K562 (cell line): ENCODE measurements around the gene LCLAT1.
"Not testable (repeated sequence)": the region's sequence is repeated elsewhere in the genome, so short reads cannot be mapped to it uniquely, and the experiment has no call there.

ENCODE experiments used
- CTCF ChIP-seq, 3 experiments: IDR thresholded peaks in 2 of 3; conservative IDR thresholded peaks in 1 of 3; 2 replicates each; pipeline ENCODE4 v1.5.1; 2011 to 2012; ENCODE audit warnings: low read length in 3 of 3, mild to moderate bottlenecking in 3 of 3, control low read depth in 2 of 3, improper control_type of control experiment in 1 of 3, inconsistent platforms in 1 of 3, low read depth in 1 of 3, mixed read lengths in 1 of 3, moderate library complexity in 1 of 3; ENCODE audit not compliant: insufficient read depth in 2 of 3
- GTF3C2 ChIP-seq: IDR thresholded peaks from 3 replicates; pipeline ENCODE4 v1.6.1; 2011; ENCODE audit warnings: borderline replicate concordance, mild to moderate bottlenecking, moderate library complexity; ENCODE audit not compliant: insufficient read length; ENCODE audit errors: extremely low read depth
- MAZ ChIP-seq, 2 experiments: fragments of 450-650 bp in 1 of 2; sonication (generic) in 1 of 2; formaldehyde crosslinking; IDR thresholded peaks in 1 of 2; conservative IDR thresholded peaks in 1 of 2; 2 replicates each; pipeline versions ENCODE4 v1.4.0 to v1.5.0; 2020; ENCODE audit warnings: mild to moderate bottlenecking in 1 of 2, missing genetic modification reagents in 1 of 2
- POLR2A ChIP-seq: fragments of 450-650 bp; conservative IDR thresholded peaks from 2 replicates; pipeline ENCODE4 v1.6.1; 2016
- REST ChIP-seq, 2 experiments: fragments of 450-650 bp; formaldehyde crosslinking in 1 of 2; IDR thresholded peaks; 2 replicates each; pipeline versions ENCODE4 v1.4.0 to v1.6.1; 2014 to 2020; ENCODE audit warnings: mild to moderate bottlenecking in 2 of 2, borderline replicate concordance in 1 of 2, low read depth in 1 of 2
- SP2 ChIP-seq: IDR thresholded peaks from 2 replicates; pipeline ENCODE4 v1.6.1; 2011; ENCODE audit warnings: mild to moderate bottlenecking, low read depth, low read length, moderate library complexity; ENCODE audit not compliant: poor library complexity, severe bottlenecking; ENCODE audit errors: extremely low read depth
- ZBTB40 ChIP-seq, 2 experiments: fragments of 450-650 bp in 1 of 2; sonication (generic) in 1 of 2; formaldehyde crosslinking in 1 of 2; IDR thresholded peaks; 2 replicates each; pipeline versions ENCODE4 v1.7.1 to v1.9.0; 2016 to 2022; ENCODE audit warnings: inconsistent platforms in 1 of 2, mild to moderate bottlenecking in 1 of 2, missing genetic modification reagents in 1 of 2

- TF ChIP-seq GTF3C2; REST (IDR thresholded peaks at IDR 0.05; ENCODE audit: borderline replicate concordance); REST (CRISPR knock-in tag; IDR thresholded peaks at IDR 0.05; ENCODE audit: low read depth); SP2; ZBTB40 (IDR thresholded peaks at IDR 0.05); ZBTB40 (CRISPR knock-in tag; IDR thresholded peaks at IDR 0.05); MAZ (CRISPR knock-in tag; conservative IDR thresholded peaks at IDR 0.05 in 1 of 2, IDR thresholded peaks at IDR 0.05 in 1 of 2); CTCF (IDR thresholded peaks at IDR 0.05 in 2 of 3, conservative IDR thresholded peaks at IDR 0.05 in 1 of 3; ENCODE audit: insufficient read depth in 2 of 3, low read depth in 1 of 3, low read length in 3 of 3); POLR2A: not testable (repeated sequence)
Observed at GRCh38 chr2:30614227-30614626, 167.2 kb downstream of the LCLAT1 start.
